GM21576 (cell line): ENCODE measurements around the gene KRT81.
"Not testable (repeated sequence)": the region's sequence is repeated elsewhere in the genome, so short reads cannot be mapped to it uniquely, and the experiment has no call there.

Experiments
- ATAC-seq: cut with Tn5 transposase; IDR thresholded peaks from one replicate; pipeline ENCODE4 v1.9.1; 2021; ENCODE audit warnings: mild to moderate bottlenecking, moderate library complexity; ENCODE audit not compliant: unreplicated experiment

KRT81 gene

DNA sequence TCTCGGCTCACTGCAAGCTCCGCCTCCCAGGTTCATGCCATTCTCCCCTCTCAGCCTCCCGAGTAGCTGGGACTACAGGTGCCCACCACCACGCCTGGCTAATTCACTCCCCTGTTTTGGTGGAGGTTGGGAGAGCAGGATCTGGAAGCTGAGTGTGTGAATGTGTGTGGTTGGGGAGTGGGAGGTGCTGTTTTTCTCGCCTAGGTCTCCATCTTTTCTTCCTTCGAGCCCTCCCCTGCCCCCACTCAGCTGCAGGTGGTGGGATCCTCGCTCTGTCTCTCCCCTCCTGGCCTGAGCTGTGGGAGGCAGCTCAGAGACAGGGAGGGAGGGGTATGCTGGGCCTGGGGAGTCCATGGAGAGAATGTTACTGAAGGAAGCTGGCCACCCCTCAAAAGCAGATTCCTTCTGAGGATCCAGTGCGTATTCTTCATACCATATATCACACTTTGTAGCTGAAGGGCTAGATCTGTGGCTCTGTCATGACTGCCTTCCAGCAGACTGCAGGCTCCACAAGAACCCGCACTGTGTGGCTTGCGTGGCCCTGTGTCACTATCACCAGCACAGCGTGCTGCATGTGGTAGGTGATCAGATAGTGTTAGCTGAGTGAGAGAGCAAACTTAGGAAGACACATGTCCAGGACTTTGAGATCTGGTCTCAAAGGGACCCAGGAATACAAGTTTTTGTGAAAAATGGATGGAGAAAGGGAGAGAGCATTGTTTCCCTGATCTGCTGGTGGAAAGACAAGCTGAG, 27.1 kb upstream of the KRT81 start:
- ATAC-seq: no peak

DNA sequence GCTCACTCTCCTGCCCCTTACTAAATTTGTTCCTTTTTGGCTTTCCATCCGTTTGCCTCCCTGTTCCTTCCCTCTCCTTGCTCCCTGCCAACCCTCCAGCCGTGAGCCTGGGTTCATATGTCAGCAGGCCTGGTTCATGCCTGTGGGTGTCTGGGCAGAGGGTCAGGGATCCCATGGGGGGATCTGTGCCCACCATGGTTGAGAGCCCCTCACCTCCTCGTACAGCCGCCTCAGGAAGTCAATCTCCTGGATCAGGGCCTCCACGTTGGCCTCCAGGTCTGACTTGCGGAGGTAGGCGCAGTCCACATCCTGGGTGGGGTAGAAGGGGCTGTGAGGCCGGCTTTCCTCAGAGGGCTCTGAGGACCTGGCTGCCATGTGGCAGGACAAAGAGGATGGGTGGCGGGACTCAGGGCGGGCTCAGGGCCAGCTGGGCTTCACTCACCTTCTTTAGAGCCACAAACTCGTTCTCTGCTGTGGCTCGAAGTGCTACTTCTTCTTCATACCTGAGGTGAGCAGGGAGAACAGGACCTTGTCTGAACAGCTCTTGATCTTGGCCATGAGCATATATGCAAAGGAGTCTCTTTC, 26.2 kb upstream of the KRT81 start:
- ATAC-seq: no peak

DNA sequence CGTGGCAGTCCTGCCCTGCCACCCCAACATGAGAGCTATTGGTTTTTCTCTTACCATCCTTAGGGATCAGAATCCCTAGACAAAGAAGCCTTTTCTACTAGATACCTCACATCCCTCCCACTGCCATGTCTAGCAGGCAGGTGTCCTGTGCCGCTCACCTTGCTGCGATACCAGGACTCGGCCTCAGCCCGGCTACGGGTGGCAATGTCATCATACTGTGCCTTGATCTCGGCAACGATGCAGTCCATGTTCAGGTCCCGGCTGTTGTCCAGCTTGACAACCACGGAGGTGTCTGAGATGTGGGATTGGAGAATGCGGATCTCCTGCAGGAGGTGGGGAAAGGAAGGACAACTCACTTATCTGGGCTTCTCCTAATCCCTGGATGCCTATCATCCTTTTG, 25.4 kb upstream of the KRT81 start:
- ATAC-seq: no peak

DNA sequence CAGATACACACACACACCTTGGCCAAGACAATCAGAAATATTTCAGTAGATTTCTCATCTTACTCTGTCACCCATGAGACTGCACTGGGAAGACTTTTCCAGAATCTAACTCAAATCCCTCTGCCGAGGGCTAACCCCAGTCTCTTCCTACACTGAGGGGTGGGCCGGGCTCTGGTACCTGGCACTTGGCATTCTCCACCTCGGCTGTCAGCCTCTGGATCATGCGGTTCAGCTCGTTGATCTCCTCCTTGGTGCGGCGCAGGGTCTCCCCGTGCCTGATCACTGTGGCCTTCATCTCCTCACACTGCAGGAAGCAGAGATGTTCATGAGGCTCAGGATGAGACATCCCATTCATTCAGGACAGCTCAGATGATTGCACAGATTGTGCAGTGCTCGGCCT, 25.0 kb upstream of the KRT81 start:
- ATAC-seq: no peak

DNA sequence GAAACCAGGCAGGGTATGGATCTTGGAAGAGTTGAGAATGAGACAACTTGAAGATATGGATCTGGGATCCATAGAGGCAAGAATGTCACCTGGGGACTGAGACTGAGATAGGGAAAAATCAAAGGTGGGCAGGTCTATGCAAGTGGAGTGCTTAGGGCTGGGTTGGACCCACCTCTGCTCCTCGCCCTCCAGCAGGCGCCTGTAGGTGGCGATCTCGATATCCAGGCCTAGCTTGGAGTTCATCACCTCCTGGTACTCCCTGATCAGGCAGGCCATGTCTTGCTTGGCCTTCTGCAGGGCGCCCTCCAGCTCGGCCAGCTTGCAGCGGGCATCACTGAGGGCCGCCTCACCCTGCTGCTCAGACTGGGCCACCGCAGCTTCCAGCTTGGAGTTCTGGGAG, 24.4 kb upstream of the KRT81 start:
- ATAC-seq: not testable (repeated sequence)

DNA sequence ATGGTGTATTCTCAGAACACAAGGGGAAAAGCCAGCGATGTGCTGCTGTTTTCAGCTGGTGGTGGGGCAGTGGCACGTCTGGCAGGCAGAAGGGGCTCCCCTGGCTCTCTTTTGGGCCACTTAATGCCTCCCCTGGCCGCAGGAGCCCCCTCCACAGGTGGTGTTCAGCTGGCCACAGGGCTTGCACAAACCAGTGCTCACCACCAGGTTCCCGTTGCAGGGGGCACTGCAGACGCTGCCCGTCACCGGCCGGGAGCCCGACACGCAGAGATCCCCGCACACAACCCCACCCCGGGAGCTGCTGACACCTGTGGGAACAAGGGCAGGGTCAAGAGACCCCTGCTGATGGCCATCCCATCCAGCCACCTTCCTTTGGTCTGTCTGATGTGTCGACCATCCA, 23.2 kb upstream of the KRT81 start:
- ATAC-seq: no peak

DNA sequence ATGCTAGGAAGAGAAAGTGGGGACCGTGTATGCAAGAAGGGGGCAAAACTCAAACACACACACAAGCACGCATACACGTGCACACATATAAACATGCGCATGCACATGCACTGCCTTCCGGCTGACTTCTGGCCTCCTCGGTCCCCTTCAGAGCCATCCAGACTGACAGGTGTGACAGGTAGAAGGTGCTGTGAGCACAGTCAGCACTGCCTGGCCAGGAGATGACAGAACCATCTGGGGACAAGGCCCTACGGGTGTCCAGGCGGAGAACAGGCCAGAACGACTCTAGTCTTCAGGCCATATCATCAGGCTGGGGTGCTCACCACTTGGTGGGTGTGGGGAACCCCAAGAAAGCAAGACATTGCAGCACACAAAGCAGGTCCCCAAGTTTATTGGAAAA, 22.6 kb upstream of the KRT81 start:
- no peak for ATAC-seq

DNA sequence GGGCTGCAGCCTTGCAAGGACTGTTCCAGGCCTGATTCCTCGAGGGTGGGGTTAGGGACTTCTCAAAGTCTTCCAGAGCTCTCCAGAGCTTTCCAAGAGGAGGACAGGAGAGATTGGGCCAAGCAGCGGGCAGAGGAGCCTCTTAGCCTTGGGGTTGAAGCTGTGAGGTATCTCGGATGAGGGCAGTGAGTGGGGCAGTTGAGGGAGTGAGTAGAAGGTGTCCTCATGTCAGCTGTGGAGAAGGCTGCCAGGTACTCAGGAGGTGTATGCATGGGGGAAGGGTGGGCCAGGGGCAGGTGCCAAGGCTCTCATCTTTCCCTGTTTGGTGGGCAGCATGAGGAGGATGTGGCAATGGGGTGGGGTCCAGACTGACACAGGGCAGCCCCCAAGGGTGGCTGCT, 22.1 kb upstream of the KRT81 start:
- no peak for ATAC-seq

DNA sequence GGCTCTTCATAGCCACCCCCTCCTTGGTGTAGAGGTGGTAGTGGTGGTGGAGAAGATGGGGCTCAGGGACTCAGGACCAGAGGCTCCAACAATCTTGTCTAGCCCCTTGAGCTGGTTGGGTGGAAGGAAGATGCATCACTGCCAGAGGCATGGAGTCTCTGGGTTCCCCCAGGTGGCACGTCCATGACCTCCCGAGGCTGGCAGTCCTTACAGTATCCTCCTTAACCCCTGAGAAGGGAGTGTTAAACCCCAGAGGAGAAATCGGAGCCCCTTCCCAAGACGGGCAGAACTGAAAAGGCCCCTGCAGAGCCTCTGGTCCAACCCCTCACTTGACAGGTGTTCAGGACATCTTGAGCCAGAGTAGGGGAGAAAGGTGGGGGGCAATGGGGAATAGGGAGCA, 20.8 kb upstream of the KRT81 start:
- no peak for ATAC-seq

DNA sequence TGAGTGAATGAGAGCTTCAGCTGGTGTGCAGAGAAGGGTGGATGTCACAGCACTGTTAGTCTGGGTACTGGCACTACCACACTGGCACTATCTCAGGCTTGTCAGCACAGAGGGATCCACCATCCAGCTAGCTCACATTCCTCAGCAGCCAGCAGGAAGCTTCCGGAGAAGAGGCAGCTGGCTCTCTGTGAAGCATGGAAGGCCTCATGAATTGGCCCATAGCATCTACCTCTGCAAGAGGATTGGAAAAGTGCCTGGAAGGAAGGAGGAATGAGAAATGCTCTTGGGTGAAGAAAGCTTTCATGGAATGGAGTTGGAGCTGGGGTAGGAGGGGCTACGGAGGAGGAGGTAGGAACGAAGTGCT, 19.9 kb upstream of the KRT81 start:
- ATAC-seq: no peak

DNA sequence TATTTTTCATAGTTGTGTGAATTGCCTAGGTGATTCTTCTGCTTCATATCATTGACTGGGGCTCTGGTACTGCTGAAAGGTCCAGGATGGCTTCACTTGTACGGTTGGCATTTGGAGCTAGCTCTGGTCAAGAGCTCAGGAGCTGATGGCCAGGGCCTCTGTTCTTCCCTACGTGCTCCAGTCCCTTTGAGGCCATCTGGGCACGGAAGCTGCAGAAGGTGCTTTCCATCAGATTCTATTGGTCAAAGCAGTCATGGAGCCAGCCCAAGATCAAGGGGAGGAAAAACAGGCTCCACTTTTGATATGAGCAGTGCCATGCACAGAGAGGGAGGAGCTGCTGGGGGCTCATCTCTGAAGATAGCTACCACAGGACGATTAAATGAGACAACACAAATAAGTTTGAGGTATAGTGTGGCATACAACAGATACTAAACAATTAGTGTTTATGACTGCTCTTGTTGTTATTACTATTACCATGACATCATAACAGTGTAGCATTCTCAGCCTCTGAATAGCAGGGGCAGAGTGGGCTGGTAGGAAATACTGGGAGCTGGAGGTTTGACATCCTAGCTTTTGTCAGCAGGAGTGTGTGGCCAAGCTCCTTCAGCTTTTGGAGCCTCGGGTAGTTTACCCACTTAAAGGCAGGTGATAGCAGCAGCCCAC, 19.4 kb upstream of the KRT81 start:
- no peak for ATAC-seq

DNA sequence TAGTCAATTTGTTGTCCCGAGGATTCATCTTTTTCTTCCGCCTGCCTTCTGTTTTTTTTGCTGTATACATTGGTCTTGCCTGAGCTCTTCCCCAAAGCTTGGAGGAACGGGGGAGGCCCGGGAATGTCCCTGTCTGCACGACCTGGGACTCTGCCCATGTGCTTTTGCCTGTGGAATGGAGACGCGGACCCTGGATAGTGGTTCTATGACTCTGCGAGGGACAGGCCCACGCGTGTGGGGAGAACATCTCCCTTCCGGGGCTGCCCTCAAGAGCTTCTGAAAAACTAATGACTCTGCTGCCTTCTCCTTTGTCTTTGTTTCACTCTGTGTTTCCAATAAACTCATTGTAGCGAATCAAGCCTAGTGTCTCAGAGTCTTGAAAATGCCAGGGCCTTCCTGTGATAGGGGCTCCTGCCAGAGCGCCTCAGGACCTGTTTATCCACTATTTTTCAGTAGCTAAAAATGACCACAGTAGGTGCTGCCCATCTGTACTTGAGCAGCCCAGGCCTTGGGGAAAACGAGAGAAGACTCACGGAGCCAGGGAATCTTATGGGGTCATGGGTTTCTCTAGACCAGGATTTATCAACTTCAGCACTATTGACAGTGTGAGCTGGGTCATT, 17.6 kb upstream of the KRT81 start:
- ATAC-seq: no peak

DNA sequence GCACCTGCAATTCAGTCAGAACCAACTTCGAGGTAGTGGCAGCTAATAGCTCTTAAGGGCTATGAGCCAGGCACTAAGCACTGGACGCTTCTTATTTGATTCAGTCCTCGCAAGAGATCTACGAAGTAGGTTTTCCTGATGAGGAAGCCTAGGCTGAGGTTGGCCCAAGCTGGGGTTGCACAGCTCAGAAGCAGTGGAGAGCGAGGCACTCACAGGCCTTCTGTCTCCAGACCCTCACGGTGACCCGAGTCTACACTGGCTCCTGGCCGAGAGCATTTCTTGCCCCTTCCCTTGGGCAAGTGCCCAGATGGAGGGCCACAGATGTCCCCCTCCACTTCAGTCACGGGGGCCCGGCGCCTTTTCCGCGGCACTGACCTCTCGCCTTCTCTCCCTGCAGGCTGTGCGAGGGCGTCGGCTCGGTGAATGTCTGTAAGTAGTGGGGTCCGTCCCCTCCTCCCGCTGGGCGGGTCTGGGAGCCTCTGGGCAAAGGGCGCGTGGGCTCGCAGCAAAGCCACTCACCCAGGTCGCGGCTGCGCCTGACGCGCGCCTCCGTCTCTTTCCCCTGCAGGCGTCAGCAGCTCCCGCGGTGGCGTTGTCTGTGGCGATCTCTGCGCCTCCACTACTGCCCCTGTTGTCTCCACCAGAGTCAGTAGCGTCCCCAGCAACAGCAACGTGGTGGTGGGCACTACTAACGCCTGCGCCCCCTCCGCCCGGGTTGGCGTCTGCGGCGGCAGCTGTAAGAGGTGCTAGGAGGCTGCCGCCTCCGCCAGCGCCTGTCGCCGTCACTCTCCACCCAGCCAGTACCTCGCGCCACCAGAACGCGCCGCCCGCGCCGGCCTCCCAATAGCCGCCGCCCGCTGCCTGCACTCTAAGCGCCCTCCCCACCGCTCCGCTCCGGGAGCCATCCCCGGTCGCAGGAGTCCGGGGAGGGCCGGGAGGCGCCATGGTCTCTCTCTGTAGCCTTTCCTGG, 16.8 kb upstream of the KRT81 start:
- no peak for ATAC-seq

DNA sequence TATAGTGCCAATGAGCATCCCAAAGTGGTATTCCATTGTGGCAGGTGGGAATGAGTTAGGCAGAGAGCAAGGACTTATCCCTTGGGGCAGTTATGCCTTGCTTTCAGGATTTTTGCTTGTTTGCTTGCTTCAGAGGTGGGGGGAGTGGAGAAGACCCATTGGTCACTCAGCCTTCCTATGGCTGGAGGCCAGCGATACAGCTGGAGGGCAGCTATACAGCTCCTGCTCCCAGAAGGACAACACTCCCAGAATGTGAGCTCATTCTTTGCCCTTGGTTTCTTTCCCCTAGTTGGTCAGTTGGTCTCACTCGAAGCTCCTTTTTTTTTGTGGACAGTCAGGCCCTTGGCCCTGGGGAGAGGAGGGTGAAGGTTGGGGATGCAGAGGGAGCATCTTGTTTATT, 15.4 kb upstream of the KRT81 start:
- no peak for ATAC-seq

DNA sequence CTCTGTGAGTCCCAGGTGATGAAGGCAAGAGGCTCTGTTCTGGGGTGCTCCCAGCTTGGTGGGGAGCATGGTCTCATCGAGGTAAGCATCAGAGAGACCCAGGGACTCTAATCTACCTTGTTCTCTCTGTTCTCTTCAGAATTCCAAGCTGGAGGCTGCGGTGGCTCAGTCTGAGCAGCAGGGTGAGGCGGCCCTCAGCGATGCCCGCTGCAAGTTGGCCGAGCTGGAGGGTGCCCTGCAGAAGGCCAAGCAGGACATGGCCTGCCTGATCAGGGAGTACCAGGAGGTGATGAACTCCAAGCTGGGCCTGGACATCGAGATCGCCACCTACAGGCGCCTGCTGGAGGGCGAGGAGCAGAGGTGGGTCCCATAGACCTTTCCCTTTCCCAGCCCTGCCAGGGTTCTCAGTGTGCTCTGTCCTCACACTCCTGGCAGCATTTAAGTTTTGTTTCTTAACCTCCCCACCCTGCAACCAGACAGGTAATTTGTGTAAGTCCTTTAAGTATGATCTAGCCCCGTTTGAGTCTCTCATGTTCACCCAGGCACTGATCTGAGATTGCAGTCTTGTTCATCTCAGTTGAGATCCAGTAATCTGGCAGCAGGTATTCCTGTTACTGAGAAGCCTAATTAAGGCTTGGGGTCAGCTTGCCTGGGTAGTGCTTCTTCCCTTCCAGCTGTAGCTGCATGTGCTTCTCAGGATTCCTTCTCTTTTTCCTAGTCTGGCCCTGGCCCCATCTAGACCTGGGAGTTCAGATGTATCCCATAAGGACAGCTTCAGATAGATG, 14.8 kb upstream of the KRT81 start:
- no peak for ATAC-seq

DNA sequence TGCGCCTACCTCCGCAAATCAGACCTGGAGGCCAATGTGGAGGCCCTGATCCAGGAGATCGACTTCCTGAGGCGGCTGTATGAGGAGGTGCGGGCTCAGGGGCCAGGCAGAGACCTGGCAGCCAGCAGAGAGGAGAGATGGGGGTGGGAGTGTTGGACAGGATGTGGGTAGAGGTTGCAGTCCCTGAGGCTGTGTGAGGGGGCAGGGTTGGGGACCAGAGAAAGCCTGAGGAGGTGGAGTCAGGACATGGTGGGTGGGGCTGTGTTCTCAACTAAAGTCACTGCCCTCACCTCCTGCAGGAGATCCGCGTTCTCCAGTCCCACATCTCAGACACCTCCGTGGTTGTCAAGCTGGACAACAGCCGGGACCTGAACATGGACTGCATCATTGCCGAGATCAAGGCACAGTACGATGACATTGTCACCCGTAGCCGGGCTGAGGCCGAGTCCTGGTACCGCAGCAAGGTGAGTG, 13.6 kb upstream of the KRT81 start:
- peak; percentile 80 for ATAC-seq

DNA sequence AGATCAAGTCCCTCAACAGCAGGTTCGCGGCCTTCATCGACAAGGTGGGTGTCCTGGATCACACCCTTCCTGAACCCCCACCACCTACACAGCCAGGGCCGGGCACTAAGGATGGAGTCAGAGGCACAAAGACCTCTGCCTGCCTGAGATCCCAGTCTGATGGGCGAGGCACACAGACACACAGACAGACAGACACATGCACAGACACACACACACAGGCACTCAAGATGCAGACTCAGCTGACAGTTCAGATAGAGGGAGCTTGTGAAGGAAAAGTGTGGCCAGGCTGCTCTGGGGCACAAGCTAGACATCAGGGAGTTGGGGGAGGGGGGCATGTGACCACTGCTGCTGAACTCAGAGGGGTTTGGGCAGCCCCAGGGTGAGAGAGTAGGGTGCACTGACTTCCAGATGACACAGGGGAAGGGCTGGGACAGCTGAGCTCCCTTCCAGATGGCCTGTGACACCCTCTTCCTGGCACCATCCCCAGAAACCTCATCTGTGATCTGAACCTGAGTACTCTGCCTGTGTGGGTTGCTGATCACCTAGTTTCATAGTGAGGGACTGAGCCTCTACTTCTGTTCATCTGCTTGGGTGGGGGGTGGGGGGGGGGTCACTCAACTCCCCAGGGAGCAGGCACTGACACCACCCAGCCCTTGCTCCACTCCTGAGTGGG, 11.0 kb upstream of the KRT81 start:
- not testable (repeated sequence) for ATAC-seq

DNA sequence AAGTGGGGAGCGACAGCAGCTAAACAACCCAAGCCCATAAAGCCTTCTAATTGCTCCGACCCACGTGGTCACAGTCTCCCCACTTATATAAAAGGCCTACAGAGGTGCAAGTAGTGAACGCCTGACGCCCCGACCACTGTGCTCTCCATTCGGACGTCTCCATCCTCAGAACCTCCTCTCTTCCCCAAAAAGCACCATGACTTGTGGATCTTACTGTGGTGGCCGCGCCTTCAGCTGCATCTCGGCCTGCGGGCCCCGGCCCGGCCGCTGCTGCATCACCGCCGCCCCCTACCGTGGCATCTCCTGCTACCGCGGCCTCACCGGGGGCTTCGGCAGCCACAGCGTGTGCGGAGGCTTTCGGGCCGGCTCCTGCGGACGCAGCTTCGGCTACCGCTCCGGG, 10.4 kb upstream of the KRT81 start:
- ATAC-seq: not testable (repeated sequence)
